Sigmoid colon (tissue), 7 donors: ENCODE measurements around the gene FGF19. TPM values are rescaled to one million over a fixed set of nuclear protein-coding genes. Genes with fewer than 3 reads are reported as not detected.

Source experiments
- DNase-seq: peaks from one replicate; pipeline ENCODE4 v3.0.0-alpha.2; 2019
- H3K27ac ChIP-seq, 4 donors: fragments of 200-600 bp; sonication (generic); one replicate each; pipeline ENCODE4 v1.5.1; 2016 to 2019; ENCODE audit warnings: mild to moderate bottlenecking in 1 of 4
- H3K27me3 ChIP-seq, 3 donors: fragments of 200-600 bp; sonication (generic); one replicate each; pipeline ENCODE4 v1.5.1; 2019; ENCODE audit warnings: mild to moderate bottlenecking in 1 of 3
- H3K36me3 ChIP-seq, 4 donors: fragments of 200-600 bp; sonication (generic); one replicate each; pipeline ENCODE4 v1.5.1; 2016 to 2019
- H3K4me1 ChIP-seq, 4 donors: fragments of 200-600 bp; sonication (generic); one replicate each; pipeline ENCODE4 v1.5.1; 2017 to 2019
- H3K4me3 ChIP-seq, 4 donors: fragments of 200-600 bp; sonication (generic); one replicate each; pipeline ENCODE4 v1.5.1; 2017 to 2019; ENCODE audit warnings: mild to moderate bottlenecking in 2 of 4, moderate library complexity in 1 of 4
- H3K9me3 ChIP-seq, 4 donors: fragments of 200-600 bp in 3 of 4; sonication (generic) in 3 of 4; one replicate each; pipeline versions ENCODE4 v1.5.1 to v1.6.1; 2013 to 2019
- EP300 ChIP-seq, 4 donors: sonication (generic); formaldehyde crosslinking; IDR thresholded peaks; one replicate each; pipeline ENCODE4 v1.6.1; 2017; ENCODE audit warnings: antibody characterized with exemption in 4 of 4
- POLR2A ChIP-seq, 2 donors: fragments of 450-650 bp; IDR thresholded peaks; one replicate each; pipeline ENCODE4 v1.6.1; 2016; ENCODE audit warnings: antibody characterized with exemption in 2 of 2, mild to moderate bottlenecking in 2 of 2, moderate library complexity in 2 of 2
- POLR2AphosphoS5 ChIP-seq, 4 donors: sonication (generic); formaldehyde crosslinking; IDR thresholded peaks; one replicate each; pipeline ENCODE4 v1.6.1; 2017; ENCODE audit warnings: antibody characterized with exemption in 4 of 4
- WGBS, 2 donors: extraction: QIAGEN DNeasy Blood & Tissue Kit; methylation state at CpG; one replicate each; pipeline ENCODE4 v1.1.7; 2013; 5-methylcytosine and 5-hydroxymethylcytosine counted together
- intact Hi-C: fragments of 100-400 bp; cut with DNase I; formaldehyde crosslinking; loops from one replicate; pipeline ENCODE4 v1.15.1; 2023
- polyA plus RNA-seq, 3 donors: library from polyadenylated mRNA; stranded (reverse); fragments of 200-250 nt; gene quantifications; one replicate each; pipeline ENCODE4 v1.2.3, GENCODE V29; 2013
- total RNA-seq, 4 donors: library from RNA; depleted of rRNA; stranded (reverse); fragments of >200 nt; gene quantifications; one replicate each; pipeline ENCODE4 v1.1.0, GENCODE V29; 2016
- TF ChIP-seq, protein P1 (sequence below), 4 experiments: fragments of 450-650 bp in 3 of 4; fragments of 200-600 bp in 1 of 4; IDR thresholded peaks; one replicate each; pipeline ENCODE4 v1.5.1; 2016 to 2019; ENCODE audit warnings: antibody characterized with exemption in 4 of 4, mild to moderate bottlenecking in 3 of 4, moderate library complexity in 2 of 4
- donor health status: healthy with polysubstance abuse.
- donor health status: Bipolar disorder and iron deficiency.
- donor health status: healthy.

Gene FGF19
- total and polyA plus RNA-seq, 7 donors = not detected

GRCh38 chr11:69704508-69705253, 859 bp upstream of the FGF19 start:
- H3K27ac ChIP-seq = no peak overlapping the region
- H3K4me3 ChIP-seq = peak overlapping the region in 2 of 4 donors; percentile 20 to 21
- peaks cover 38 to 79% (median 65%) of the 10 kb centered on the region in 3 donors for H3K27me3 ChIP-seq
- WGBS, 2 donors = 7 to 9% methylated on average over 63 of the region's 63 CpGs
- no peaks in the 10 kb centered on the region for H3K9me3 ChIP-seq
- H3K4me1 ChIP-seq = peaks cover 0 to 25% (median 18%) of the 10 kb centered on the region in 4 donors
- TF ChIP-seq EP300 (IDR thresholded peaks at IDR 0.05) = no peak
- TF ChIP-seq, protein P1, sequence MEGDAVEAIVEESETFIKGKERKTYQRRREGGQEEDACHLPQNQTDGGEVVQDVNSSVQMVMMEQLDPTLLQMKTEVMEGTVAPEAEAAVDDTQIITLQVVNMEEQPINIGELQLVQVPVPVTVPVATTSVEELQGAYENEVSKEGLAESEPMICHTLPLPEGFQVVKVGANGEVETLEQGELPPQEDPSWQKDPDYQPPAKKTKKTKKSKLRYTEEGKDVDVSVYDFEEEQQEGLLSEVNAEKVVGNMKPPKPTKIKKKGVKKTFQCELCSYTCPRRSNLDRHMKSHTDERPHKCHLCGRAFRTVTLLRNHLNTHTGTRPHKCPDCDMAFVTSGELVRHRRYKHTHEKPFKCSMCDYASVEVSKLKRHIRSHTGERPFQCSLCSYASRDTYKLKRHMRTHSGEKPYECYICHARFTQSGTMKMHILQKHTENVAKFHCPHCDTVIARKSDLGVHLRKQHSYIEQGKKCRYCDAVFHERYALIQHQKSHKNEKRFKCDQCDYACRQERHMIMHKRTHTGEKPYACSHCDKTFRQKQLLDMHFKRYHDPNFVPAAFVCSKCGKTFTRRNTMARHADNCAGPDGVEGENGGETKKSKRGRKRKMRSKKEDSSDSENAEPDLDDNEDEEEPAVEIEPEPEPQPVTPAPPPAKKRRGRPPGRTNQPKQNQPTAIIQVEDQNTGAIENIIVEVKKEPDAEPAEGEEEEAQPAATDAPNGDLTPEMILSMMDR (IDR thresholded peaks at IDR 0.05) = peak in 1 of 4 experiments; percentile 25
- no peak for DNase-seq
- intact Hi-C loops = no loop called here
- no peaks in the 10 kb centered on the region for H3K36me3 ChIP-seq

DNA sequence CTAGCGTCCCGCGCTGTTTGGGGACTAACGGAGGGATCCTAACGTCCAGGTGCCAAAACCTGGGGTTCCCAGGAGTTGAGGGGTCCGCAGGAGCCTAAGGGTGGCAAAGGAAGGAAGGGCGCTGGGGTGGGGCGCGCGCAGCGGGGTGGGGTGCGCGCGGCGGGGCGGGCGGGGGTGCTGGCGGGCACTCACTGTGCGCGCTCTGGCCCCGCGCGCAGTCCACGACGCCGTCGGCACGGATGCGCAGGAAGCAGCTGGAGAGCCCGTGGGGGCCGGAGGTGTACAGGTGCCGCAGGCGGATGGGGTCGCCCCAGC, 412 bp downstream of the FGF19 start:
- intact Hi-C loops = no loop called here
- Histone ChIP-seq H3K4me1 (peaks cover 0 to 25% (median 18%) of the 10 kb centered on the region in 4 donors), H3K36me3 (no peaks in the 10 kb centered on the region), H3K27ac (no peak overlapping the region), H3K4me3 (no peak overlapping the region), H3K9me3 (no peaks in the 10 kb centered on the region), H3K27me3 (peaks cover 38 to 84% (median 65%) of the 10 kb centered on the region in 3 donors)
- TF ChIP-seq EP300 (IDR thresholded peaks at IDR 0.05) (no peak), POLR2AphosphoS5 (IDR thresholded peaks at IDR 0.05) (no peak), POLR2A (IDR thresholded peaks at IDR 0.05) (no peak)
- TF ChIP-seq, protein P1 (IDR thresholded peaks at IDR 0.05) = no peak
- DNase-seq = no peak
- WGBS, 2 donors = 4 to 5% methylated on average over 34 of the region's 34 CpGs

GRCh38 chr11:69702769-69703452, 911 bp downstream of the FGF19 start:
- intact Hi-C loops = no loop called here
- no peak overlapping the region for H3K4me3 ChIP-seq
- DNase-seq = no peak
- WGBS, 2 donors = 14 to 30% methylated on average over 45 of the region's 45 CpGs
- no peaks in the 10 kb centered on the region for H3K36me3 ChIP-seq
- H3K27ac ChIP-seq = no peak overlapping the region
- H3K27me3 ChIP-seq = peaks cover 38 to 85% (median 65%) of the 10 kb centered on the region in 3 donors
- TF ChIP-seq POLR2AphosphoS5 (IDR thresholded peaks at IDR 0.05) = no peak
- TF ChIP-seq EP300 (IDR thresholded peaks at IDR 0.05) = no peak
- TF ChIP-seq POLR2A (IDR thresholded peaks at IDR 0.05) = no peak
- no peaks in the 10 kb centered on the region for H3K9me3 ChIP-seq
- H3K4me1 ChIP-seq = peaks cover 0 to 25% (median 18%) of the 10 kb centered on the region in 4 donors

DNA sequence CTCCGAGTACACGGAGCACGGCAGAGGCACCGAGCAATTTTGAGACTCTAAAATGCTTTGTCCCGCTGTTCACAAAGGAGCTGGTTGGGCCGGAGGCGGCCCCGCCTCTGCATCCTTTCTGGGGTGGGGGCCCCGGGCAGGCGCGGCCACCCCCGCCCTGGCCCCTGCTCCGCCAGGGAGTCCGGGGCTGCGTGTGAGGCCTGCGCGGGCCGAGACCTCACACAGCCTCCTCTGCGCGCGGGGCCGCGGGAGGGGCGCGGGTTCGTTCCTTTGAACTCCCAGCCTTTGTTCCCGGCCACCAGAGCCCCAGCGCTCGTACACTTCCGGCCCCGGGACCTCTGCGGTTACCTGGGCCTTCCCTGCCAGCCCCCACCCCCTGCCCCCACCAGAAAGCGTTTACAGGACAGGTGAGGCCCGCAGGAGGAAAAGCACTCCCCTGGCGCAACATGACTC, 1.6 kb downstream of the FGF19 start:
- WGBS, 2 donors = 2 to 3% methylated on average over 35 of the region's 35 CpGs
- intact Hi-C loops = no loop called here
- TF ChIP-seq EP300 (IDR thresholded peaks at IDR 0.05) (no peak), POLR2AphosphoS5 (IDR thresholded peaks at IDR 0.05) (no peak), POLR2A (IDR thresholded peaks at IDR 0.05) (no peak)
- TF ChIP-seq, protein P1 (IDR thresholded peaks at IDR 0.05) = no peak
- H3K27ac ChIP-seq = no peak overlapping the region
- H3K36me3 ChIP-seq = no peaks in the 10 kb centered on the region
- peaks cover 38 to 87% (median 65%) of the 10 kb centered on the region in 3 donors for H3K27me3 ChIP-seq
- peak; percentile 43 for DNase-seq
- peaks cover 0 to 25% (median 18%) of the 10 kb centered on the region in 4 donors for H3K4me1 ChIP-seq
- no peaks in the 10 kb centered on the region for H3K9me3 ChIP-seq
- H3K4me3 ChIP-seq = no peak overlapping the region
